NCI-H2107 treated with DMSO at 0.1 percent for 48 hours (cell line): ENCODE results near the gene DCST1.
"Not testable (repeated sequence)": the region's sequence is repeated elsewhere in the genome, so short reads cannot be mapped to it uniquely, and the experiment has no call there.

Source experiments
- DNase-seq: peaks from one replicate; lab custom pipeline; 2025; ENCODE audit not compliant: unreplicated experiment; lab: John Stamatoyannopoulos, UW

Gene DCST1

DNA sequence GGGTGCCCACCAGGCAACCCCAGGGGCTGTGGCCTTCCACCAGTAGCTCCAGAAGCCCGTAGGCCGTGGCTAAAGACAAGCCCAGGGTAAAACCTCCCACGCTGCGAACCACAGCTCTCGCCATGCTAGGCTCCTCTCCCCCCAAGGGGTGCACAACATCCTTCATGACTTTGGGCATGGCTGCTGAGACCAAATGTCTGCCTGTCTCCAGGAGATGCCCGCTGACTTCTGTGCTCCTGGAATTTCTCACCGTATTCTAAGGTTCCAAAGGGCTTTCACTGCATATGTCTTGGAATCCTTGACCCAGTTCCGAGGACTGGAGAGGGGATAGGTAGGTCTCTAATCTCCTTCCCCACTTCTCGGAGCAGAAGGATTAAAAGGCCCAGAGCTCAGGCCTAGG lies at the start of gene DCST1, which contains the start of gene DCST2:
Gene DCST1 (plus strand): TSS at position 301 of the 400 bp plus-strand sequence. CDS start 213 bp downstream, outside the sequence.
Gene DCST2 (minus strand): TSS at position 258 of the 400 bp plus-strand sequence. CDS start 80 bp downstream, at position 178.
- no peak for DNase-seq

- DNase-seq = not testable (repeated sequence)
These were observed 46.9 kb upstream of the DCST1 start for GRCh38 chr1:154986736-154987135.

DNA sequence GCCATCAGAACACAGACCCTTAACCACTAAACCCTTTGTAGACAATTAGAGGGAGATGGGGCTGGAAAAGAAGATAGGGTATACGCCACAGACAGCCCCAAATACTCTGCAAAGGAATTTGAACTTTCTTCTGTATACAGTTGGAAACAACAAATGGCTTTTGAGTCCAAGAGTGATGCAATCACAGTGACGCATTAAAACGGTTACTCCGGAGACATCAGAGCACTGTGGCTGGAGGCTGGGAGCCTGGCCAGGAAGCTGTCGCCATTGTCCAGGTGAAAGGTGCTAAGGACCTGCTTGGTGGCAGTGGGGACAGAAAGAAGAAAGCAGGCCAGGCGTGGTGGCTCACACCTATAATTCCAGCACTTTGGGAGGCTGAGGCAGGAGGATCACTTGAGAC lies 46.3 kb upstream of the DCST1 start:
- DNase-seq = no peak

- no peak for DNase-seq
These were observed 45.3 kb upstream of the DCST1 start for GRCh38 chr1:154988058-154988954.

GRCh38 chr1:154989195-154989860 lies 44.3 kb upstream of the DCST1 start:
- no peak for DNase-seq

DNA sequence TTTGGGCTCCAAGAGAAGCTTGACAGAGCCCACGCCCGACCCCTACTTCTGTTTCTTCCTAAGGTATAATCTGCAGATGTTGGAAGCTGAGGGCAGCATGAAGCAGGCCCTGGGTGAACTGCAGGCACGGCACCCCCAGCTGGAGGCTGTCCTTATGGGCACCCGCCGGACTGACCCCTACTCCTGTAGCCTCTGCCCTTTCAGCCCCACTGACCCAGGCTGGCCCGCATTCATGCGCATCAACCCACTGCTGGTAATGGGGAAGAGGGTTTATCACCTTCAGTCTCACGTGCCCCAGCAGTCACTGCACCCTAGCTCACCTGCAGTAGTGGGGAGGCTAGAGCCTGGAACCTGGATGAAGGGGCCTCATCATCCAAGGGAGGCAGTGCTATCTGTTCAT lies 43.3 kb upstream of the DCST1 start:
- DNase-seq = no peak

DNA sequence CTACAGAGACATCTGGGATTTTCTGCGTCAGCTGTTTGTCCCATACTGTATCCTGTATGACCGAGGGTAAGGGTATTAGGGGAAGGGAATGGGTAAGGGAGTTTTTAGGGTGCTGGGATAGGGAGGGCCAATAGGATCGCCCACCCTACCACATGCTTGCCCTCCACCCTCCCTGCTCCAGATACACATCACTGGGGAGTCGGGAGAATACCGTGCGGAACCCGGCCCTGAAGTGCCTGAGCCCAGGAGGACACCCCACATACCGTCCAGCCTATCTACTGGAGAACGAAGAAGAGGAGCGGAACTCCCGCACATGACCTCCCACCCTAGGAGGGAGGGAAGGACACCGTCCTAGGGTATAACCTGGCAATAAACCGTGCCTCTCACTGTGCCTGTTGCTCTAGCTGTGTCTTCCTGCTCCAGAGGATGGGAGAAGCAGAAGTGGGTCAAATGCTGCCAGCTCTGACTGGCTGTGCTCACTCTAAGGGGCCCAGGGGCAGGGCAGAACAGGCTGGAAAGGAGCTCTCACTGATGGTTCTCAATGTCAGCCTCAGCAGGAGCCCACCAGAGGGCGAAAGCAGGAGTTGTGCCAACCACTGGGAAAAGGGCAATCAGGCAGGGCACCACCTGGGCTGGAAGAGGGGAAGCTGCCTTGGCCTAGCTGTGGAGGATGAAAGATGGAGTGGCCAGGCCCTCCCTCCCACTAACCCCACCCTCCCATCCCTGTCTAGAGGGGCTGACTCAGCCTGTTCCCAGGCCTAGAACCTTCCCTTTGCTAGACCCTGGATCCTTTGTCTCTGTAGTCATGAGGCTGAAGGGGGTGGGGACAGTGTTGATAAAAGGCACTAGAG lies 40.7 kb upstream of the DCST1 start:
- no peak for DNase-seq

DNA sequence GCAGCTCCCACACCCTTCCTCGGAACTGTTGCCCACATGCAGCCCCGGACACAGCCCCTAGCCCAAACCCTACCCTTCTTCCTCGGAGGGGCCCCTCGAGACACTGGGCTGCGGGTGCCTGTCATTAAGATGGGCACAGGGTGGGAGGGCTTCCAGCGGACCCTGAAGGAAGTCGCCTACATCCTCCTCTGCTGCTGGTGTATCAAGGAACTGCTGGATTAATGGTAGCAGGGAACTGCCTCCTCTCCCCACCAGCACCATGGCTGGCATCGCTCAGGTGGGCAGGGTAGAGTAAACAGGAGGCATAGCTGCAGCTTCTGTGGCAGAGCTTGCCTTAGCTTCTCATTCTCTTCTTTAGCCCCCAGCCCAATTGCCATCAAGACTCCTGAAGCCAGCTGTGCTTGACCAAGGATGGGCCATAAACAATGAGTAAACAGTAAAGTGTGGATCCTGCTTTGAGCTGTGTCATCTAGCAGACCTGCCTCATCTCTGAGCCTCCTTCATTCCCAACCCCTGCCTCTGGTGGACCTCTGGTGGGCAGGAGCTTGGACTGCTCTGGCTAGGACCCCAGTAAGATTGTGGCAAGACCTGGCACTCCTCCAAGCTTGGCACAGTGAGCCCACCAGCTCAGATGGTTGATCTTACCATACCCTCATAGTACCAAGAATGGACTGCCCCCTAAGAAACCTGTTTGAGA lies 39.9 kb upstream of the DCST1 start, which contains the start of gene LENEP:
Gene LENEP (plus strand): TSS at position 15 of the 697 bp plus-strand sequence. CDS start 22 bp downstream, at position 37.
- DNase-seq = no peak

DNA sequence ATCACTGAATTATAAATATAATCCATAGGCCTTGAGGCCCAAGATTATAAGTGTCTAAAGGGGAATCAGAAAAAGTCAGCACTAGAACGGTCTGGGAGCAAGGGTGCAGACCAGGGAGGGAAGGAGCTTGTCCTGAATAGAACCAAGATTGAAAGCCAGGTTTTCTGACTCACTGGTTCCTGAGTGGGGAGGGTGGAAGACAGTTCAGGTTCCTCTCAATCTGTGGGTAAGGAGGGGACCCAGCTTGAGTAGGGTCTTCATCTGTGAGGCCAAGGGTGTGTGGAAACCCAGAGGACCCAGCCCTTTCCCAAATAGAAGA lies 39.4 kb upstream of the DCST1 start:
- DNase-seq = no peak

- DNase-seq = no peak
These were observed 39.0 kb upstream of the DCST1 start for GRCh38 chr1:154994591-154994990.

GRCh38 chr1:154995301-154995983 lies 38.2 kb upstream of the DCST1 start:
- DNase-seq = peak; percentile 37

DNA sequence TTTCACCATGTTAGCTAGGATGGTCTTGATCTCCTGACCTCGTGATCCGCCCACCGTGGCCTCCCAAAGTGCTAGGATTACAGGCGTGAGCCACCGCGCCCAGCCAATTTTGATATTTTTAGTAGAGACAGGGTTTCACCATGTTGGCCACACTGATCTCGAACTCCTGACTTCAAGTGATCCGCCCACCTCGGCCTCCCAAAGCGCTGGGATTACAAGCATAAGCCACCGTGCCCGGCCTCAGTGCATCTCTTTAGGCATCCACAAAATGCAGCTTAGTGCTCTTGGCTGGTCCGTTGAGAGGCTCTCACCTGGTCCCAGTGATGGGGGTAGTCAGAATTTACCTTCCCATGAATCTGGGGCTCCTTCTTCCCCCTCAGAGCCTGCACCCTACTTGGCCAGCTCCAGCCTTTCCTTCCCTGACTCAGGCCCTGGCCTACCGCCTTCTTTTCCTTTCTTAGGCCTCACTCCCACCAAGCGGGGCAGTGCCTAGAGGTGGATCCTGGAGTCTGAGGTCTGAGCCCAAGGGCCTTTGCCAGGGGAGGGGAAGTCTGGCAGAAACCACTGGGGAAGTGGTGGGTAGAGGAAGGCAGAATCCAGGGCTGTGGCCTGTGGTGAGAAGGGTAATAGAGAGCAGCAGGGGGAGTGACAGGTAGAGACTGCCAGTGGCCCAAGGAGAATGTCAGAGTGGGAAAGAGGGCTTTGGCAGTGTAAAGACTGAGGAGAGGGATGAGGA lies 36.5 kb upstream of the DCST1 start:
- DNase-seq = no peak

GRCh38 chr1:154998201-154998780 lies 35.3 kb upstream of the DCST1 start:
- DNase-seq = no peak

- peak; percentile 61 for DNase-seq
These were observed 34.6 kb upstream of the DCST1 start for GRCh38 chr1:154998818-154999570.

- DNase-seq = peak; percentile 50
These were observed 33.8 kb upstream of the DCST1 start for GRCh38 chr1:154999571-155000410.

DNA sequence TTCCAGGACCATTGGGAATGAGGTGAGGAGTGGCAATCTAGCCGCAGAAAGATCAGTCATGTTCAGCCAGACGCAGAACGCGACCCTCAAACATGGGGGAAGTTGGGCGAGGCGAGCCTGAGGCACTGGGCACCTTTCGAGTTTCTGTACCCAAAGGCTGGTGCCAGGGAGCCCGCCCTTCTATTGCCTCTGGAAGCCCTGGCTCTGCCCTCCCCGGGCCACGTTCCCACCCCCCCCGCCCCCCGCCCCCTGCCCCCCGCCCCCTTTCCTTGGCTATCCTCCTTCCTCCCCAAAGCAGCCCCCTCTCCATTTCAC lies 33.3 kb upstream of the DCST1 start:
- DNase-seq = no peak

GRCh38 chr1:155000726-155001424 lies 32.7 kb upstream of the DCST1 start:
- DNase-seq = peak; percentile 79
